ENCODE data around the gene ZNF737. TPM values are rescaled to one million over a fixed set of nuclear protein-coding genes. Genes with fewer than 3 reads are reported as not detected.

The ZNF737 gene
- total RNA-seq, 1 experiment from 2014 or later = 20.2 TPM

GRCh38 chr19:20612711-20613316, 47.2 kb upstream of the ZNF737 start:
- no peak for ATAC-seq

GRCh38 chr19:20611866-20612265, 46.3 kb upstream of the ZNF737 start:
- ATAC-seq (no peak), DNase-seq (ENCODE audit: low spot score) (no peak)
- POLR2A ChIA-PET = no interaction called here
- Mint-ChIP-seq H3K4me1 (peaks cover 9% of the 10 kb centered on the region), H3K27me3 (ENCODE audit: low read depth) (no peaks in the 10 kb centered on the region), H3K36me3 (no peaks in the 10 kb centered on the region), H3K27ac (no peak overlapping the region), H3K9me3 (peaks cover 12% of the 10 kb centered on the region), H3K4me3 (no peak overlapping the region)
- CTCF ChIA-PET = no interaction called here
- TF ChIP-seq ZBTB21 (CRISPR knock-in tag; IDR thresholded peaks at IDR 0.05; ENCODE audit: borderline replicate concordance) (no peak), IRF1 (CRISPR knock-in tag; IDR thresholded peaks at IDR 0.05) (no peak), SMAD3 (CRISPR knock-in tag; IDR thresholded peaks at IDR 0.05; ENCODE audit: borderline replicate concordance) (no peak), ZNF263 (CRISPR knock-in tag; IDR thresholded peaks at IDR 0.05; ENCODE audit: low read depth) (no peak), NFYB (CRISPR knock-in tag; conservative IDR thresholded peaks at IDR 0.05; ENCODE audit: low read depth) (no peak), TEAD4 (CRISPR knock-in tag; IDR thresholded peaks at IDR 0.05) (no peak), GRHL2 (CRISPR knock-in tag; IDR thresholded peaks at IDR 0.05; ENCODE audit: insufficient replicate concordance, severe bottlenecking) (no peak), IRF2 (CRISPR knock-in tag; IDR thresholded peaks at IDR 0.05; ENCODE audit: borderline replicate concordance, low read depth) (no peak), CREM (CRISPR knock-in tag; IDR thresholded peaks at IDR 0.05) (no peak)

More at GRCh38 chr19:20612711-20613316, 47.2 kb upstream of the ZNF737 start:
- Mint-ChIP-seq H3K4me1 (peaks cover 9% of the 10 kb centered on the region), H3K27ac (no peak overlapping the region), H3K9me3 (peaks cover 8% of the 10 kb centered on the region), H3K36me3 (no peaks in the 10 kb centered on the region), H3K4me3 (no peak overlapping the region), H3K27me3 (ENCODE audit: low read depth) (no peaks in the 10 kb centered on the region)
- ChIA-PET CTCF (no interaction called here), POLR2A (no interaction called here)
- TF ChIP-seq FOXP4 (CRISPR knock-in tag; IDR thresholded peaks at IDR 0.05) = no peak
- no peak for TF ChIP-seq NFATC4 (CRISPR knock-in tag; IDR thresholded peaks at IDR 0.05)
- no peak for TF ChIP-seq ZNF138 (CRISPR knock-in tag; conservative IDR thresholded peaks at IDR 0.05)
- no peak for TF ChIP-seq FOXK1 (CRISPR knock-in tag; IDR thresholded peaks at IDR 0.05)
- no peak for TF ChIP-seq SOX15 (CRISPR knock-in tag; IDR thresholded peaks at IDR 0.05)
- no peak for TF ChIP-seq ATF3 (CRISPR knock-in tag; conservative IDR thresholded peaks at IDR 0.05)
- TF ChIP-seq USF2 (CRISPR knock-in tag; IDR thresholded peaks at IDR 0.05) = no peak
- no peak for TF ChIP-seq ZNF317 (CRISPR knock-in tag; IDR thresholded peaks at IDR 0.05; ENCODE audit: borderline replicate concordance, low read depth)
- TF ChIP-seq MLX (CRISPR knock-in tag; IDR thresholded peaks at IDR 0.05) = no peak
- TF ChIP-seq TEAD1 (CRISPR knock-in tag; IDR thresholded peaks at IDR 0.05) = no peak
- no peak for TF ChIP-seq PRRX2 (CRISPR knock-in tag; IDR thresholded peaks at IDR 0.05)
- no peak for TF ChIP-seq ZNF232 (CRISPR knock-in tag; IDR thresholded peaks at IDR 0.05)
- TF ChIP-seq KAT7 (CRISPR knock-in tag; IDR thresholded peaks at IDR 0.05; ENCODE audit: borderline replicate concordance) = no peak
- TF ChIP-seq ZNF219 (CRISPR knock-in tag; IDR thresholded peaks at IDR 0.05; ENCODE audit: borderline replicate concordance) = no peak
- TF ChIP-seq SMAD4 (CRISPR knock-in tag; IDR thresholded peaks at IDR 0.05) = no peak
- DNase-seq (ENCODE audit: low spot score) = no peak

Data from WTC11 (cell line).